IPS-18c (cell line): ENCODE data around the gene SERINC5.
A peak's percentile ranks its signal among the peaks of the same experiment; 100 is the strongest.
"Not testable (repeated sequence)": the region's sequence is repeated elsewhere in the genome, so short reads cannot be mapped to it uniquely, and the experiment has no call there.

Source experiments
- H3K4me3 ChIP-seq: 2 replicates; pipeline ENCODE4 v1.7.0; 2013; ENCODE audit warnings: low read depth, mild to moderate bottlenecking, low read length, moderate library complexity; ENCODE audit not compliant: insufficient read depth
- H3K9me3 ChIP-seq: one replicate; pipeline ENCODE4 v1.6.1; 2013; ENCODE audit warnings: mild to moderate bottlenecking, low read length, moderate library complexity; ENCODE audit not compliant: control insufficient read depth, insufficient read depth

Gene SERINC5

DNA sequence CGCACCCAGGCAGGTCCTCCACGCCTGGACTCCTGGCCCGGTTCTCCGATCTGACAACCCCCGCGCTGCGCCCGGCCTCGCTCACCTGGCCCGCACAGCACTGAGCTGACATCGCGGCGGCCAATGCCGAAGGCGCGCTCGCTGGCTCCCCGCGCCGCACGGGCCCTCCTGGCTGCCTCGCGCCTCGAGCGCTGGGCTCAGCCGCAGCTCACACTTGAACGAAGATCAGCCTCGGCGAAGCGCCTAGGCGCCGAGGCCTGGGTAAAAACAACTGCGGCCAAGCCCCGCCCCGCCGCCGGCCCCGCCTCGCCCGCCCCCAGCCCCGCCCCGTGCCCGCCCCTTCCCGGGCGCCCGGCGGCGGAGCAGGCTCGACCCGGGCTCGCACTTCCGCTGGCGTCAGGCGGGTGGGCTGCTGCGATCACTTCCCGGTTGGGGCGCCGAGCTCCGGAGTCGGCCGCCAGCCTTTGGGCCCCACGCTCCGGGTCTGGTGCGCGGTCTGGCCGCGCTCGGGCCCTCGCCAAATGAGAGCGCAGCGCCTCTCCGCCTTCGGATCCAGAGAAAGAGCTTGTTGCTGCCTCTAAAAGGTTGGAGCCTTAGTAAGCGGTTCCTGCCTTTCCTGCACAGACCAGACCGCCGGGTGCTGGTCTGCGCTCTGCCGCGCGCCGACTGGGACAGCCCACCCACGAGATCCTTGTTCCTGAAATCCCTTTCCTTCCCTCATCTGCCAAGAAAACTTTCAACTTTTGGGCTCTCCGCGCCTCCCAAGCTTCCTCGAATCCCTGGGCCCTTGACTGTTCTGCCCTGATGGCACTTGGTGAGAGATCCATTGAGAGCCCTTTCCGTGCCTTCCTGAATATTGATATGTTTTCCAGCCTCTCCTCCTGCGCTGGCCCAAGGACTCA, at the start of gene SERINC5:
SERINC5 (minus strand) TSS at position 238 of the 902 bp plus-strand sequence; CDS start at position 112, 126 bp downstream.
- peaks cover 2% of the 10 kb centered on the region for H3K9me3 ChIP-seq
- H3K4me3 ChIP-seq: peak within 1 kb of the TSS; percentile 89

DNA sequence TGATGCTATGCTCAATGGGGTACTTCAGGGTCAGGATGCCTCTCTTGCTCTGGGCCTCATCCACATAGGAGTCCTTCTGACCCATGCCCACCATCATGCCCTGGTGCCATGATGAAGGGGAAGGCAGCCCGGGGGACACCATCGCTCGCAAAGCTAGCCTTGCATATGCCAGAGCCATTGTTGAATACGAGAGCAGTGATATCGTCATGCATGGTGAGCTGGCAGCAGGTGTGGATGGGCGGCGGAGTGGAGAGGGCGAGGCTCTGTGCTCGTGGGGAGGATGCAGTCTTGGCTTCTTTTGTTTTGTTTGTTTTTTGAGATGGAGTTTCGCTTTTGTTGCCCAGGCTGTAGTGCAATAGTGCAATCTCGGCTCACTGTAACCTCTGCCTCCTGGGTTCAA, 46.8 kb upstream of the SERINC5 start:
- Histone ChIP-seq H3K4me3 (no peak overlapping the region; the same call in 1 of the 2 replicates), H3K9me3 (peaks cover 5% of the 10 kb centered on the region)

DNA sequence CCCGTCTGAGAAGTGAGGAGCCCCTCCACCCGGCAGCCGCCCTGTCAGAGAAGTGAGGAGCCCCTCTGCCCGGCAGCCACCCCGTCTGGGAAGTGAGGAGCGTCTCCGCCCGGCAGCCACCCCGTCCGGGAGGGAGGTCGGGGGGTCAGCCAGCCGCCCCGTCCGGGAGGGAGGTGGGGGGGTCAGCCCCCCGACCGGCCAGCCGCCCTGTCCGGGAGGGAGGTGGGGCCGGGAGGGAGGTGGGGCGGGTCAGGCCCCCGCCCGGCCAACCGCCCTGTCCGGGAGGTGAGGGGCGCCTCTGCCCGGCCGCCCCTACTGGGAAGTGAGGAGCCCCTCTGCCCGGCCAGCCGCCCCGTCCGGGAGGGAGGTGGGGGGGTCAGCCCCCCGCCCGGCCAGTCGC, 45.5 kb upstream of the SERINC5 start:
- not testable (repeated sequence) for H3K9me3 ChIP-seq

DNA sequence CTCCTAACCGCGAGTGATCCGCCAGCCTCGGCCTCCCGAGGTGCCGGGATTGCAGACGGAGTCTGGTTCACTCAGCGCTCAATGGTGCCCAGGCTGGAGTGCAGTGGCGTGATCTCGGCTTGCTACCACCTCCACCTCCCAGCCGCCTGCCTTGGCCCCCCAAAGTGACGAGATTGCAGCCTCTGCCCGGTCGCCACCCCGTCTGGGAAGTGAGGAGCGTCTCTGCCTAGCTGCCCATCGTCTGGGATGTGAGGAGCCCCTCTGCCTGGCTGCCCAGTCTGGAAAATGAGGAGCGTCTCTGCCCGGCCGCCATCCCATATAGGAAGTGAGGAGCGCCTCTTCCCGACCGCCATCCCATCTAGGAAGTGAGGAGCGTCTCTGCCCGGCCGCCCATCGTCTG, 44.9 kb upstream of the SERINC5 start:
- not testable (repeated sequence) for H3K9me3 ChIP-seq, H3K4me3 ChIP-seq

More for the DNA sequence above, 45.5 kb upstream of the SERINC5 start:
- H3K4me3 ChIP-seq: not testable (repeated sequence)

DNA sequence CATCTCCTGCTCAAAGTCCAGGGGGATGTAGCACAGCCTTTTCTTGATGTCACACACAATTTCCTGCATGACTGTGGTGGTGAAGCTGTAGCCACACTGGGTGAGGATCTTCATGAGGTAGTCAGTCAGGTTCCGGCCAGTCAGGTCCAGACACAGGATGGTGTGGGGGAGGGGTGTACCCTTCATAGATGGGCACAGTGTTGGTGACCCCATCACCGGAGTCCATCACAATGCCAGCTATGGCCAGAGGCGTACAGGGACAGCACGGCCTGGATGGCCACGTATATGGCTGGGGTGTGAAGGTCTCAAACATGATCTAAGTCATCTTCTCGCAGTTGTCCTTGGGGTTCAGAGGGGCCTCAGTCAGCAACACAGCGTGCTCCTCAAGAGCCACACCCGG, 44.3 kb upstream of the SERINC5 start:
- no peak overlapping the region for H3K4me3 ChIP-seq
- peaks cover 5% of the 10 kb centered on the region for H3K9me3 ChIP-seq

DNA sequence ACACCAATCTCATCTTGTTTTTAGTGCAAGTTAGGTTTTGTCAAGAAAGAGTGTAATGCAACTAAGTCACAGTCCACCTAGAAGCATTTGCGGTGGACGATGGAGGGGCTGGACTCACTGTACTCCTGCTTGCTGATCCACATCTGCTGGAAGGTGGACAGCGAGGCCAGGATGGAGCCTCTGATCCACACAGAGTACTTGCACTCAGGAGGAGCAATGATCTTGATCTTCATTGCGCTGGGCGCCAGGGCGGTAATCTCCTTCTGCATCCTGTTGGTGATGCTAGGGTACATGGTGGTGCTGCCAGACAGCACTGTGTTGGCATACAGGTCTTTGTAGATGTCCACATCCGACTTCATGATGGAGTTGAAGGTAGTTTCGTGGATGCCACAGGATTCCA, 43.8 kb upstream of the SERINC5 start:
- Histone ChIP-seq H3K4me3 (no peak overlapping the region), H3K9me3 (peaks cover 5% of the 10 kb centered on the region)

DNA sequence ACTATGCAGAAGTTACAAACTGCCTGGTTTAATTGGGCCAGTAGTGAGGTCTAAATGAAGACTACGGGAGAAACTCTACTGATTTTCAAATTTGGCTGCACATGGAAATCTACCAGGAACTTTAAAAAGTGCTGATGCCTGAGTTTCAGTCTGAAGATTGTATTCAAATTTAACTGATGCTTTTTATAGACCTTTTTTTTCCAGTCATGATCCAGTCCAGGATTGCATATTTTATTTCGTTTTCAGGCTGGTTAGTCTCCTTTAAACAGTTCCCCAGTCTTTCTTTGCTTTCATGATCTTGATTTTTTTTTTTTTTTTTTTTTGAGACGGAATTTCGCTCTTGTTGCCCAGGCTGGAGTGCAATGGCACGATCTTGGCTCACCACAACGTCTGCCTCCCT, 40.3 kb upstream of the SERINC5 start:
- Histone ChIP-seq H3K9me3 (peaks cover 3% of the 10 kb centered on the region), H3K4me3 (no peak overlapping the region)

DNA sequence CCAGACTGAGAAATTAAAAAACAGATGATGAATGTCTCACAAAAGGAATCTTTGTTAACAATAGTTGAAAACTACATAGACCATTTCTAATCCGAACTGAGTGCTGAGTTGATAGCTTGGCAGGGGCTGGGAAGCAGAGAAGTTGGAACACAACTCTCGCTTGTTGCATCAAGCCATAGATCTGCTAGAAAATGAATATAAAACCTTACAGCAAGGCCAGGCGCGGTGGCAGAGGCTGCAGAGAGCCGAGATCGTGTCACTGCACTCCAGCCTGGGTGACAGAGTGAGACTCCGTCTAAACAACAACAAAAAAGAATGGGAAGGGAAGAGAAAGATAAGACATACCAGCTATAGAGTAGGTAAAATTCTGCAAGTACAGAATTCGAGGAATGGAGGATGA, 35.9 kb upstream of the SERINC5 start:
- no peaks in the 10 kb centered on the region for H3K9me3 ChIP-seq
- no peak overlapping the region for H3K4me3 ChIP-seq

DNA sequence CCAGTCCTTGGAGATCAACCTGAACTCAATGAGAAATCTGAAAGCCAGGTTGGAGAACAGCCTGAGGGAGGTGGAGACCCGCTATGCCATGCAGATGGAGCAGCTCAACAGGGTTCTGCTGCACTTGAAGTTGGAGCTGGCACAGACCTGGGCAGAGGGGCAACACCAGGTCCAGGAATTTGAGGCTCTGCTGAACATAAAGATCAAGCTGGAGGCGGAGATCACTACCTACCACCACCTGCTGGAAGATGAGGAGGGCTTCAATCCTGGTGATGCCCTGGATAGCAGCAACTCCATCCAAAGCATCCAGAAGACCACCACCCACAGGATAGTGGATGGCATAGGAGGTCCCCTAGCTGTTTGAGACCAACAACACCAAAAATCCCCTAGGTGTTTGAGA, 33.5 kb upstream of the SERINC5 start:
- no peak overlapping the region for H3K4me3 ChIP-seq
- H3K9me3 ChIP-seq: no peaks in the 10 kb centered on the region

DNA sequence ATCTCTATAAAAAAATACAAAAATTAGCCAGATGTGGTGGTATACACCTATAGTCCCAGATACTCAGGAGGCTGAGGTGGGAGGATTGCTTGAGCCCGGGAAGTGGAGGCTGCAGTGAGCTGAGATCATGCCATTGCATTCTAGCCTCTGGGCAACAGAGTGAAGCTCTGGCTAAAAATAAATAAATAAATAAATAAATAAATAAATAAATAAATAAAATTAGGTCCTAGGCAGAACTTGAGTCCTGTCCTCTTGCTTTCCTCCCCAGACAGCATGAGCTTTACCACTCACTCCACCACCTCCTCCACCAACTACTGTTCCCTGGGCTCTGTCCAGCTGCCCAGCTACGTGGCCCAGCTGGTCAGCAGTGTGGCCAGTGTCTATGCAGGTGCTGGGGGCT, 32.3 kb upstream of the SERINC5 start:
- no peaks in the 10 kb centered on the region for H3K9me3 ChIP-seq
- H3K4me3 ChIP-seq: no peak overlapping the region

DNA sequence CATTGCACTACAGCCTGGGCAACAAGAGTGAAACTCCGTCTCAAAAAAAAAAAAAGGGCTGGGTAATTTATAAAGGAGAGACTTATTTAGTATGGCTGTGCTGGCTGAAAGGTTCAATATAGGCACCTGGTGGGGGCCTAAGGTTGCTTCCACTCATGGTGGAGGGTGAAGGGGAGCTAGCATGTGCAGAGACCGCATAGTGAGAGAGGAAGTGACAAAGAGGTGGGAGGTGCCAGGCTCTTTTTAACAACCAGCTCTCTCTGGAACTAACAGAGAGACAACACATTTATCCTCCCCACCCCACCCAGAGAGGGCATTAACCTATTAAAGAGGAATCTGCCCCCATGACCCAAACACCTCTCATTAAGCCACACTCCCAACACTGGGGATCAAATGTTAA, 28.9 kb upstream of the SERINC5 start:
- Histone ChIP-seq H3K9me3 (no peaks in the 10 kb centered on the region), H3K4me3 (no peak overlapping the region)

DNA sequence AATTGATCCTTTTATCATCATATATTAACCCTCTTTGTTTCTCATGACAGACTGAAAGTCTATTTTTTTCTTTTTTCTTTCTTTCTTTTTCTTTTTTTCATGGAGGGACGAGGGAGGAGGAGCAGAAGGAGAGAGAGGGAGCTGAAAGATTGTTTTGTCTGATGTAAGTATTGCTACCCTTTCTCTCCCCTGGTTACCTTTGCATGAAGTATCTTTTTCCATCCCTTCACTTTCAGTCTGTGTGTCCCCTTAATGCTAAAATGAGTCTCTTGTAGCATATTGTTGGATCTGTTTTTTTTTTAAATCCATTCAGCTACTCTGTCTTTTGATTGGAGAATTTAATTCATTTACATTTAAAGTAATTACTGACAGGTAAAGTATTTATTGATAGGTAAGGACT, 27.5 kb upstream of the SERINC5 start:
- Histone ChIP-seq H3K4me3 (no peak overlapping the region), H3K9me3 (no peaks in the 10 kb centered on the region)

DNA sequence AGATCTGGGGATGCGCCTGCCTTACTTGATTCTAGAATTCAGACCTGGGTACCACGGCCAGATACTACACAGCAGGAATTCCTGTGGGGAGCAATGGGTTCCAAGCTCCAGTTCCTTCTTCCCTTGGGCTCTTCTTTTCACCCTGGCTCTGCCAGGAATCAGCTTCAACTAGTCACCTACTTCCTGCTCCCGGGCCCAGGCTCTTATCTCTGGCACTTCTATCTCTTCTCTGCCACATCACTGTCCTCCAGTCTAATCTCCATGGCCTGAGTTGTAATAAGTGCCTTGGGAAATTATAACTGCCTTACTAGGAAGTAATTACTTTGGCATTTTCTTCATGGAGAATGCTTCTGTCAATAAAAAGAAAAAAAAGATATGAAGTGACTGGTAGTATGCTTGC, 26.2 kb upstream of the SERINC5 start:
- no peaks in the 10 kb centered on the region for H3K9me3 ChIP-seq
- H3K4me3 ChIP-seq: no peak overlapping the region

DNA sequence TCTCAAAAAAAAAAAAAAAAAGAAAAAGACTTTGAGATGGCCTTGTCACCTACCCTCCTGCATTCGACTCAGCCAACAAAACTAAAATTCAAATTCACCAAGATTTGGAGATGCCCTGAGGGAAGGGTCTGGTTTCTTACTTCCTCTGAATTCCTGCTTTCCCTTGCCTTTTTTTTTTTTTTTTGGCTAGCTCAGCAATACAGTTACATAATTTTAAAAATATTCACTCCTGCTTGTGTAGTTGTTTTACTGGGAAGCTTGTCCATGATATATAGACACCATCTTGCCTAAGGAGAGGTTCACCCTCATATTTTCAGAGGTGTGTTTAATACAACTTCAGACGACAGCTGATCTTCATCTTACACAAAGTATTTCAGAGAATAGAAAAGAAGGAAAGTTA, 21.3 kb upstream of the SERINC5 start:
- no peaks in the 10 kb centered on the region for H3K9me3 ChIP-seq
- H3K4me3 ChIP-seq: no peak overlapping the region

DNA sequence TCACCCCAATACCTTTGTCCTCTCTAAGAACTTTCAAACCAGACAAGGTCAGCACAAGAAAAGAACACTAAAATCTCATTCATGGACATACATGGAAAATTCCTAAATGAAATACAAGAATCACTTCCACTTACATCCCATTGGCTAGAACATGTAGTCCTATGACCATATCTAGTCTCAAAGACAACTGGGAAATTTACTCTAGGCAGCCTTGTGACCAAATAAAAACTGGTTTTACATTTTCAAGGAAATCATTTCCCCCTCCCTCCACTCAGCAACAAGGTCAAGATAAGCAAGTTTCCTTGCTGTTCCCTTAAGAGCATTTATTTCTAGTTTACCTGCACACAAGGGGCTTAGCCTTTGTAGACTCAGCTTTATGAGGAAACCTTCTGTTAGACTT, 20.3 kb upstream of the SERINC5 start:
- Histone ChIP-seq H3K9me3 (no peaks in the 10 kb centered on the region), H3K4me3 (no peak overlapping the region)

DNA sequence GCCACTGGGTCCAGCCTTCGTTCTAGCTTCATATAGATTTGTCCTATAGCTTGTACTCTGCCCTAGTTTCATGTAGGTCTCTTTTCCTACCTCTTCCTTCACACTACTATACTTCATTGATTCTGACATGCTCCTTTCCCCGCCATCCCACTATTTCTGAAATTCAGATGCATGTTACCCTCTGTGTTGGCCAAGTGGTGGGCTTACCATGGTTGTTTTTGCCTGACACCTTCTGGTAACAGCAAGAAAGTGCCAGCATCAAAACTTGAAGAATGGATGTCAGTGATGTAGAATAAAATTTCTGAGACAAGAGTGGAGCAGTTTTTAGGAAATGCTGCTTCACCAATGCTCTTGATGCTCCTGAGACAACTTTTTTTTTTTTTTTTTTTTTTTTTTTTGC, 19.5 kb upstream of the SERINC5 start:
- Histone ChIP-seq H3K4me3 (no peak overlapping the region), H3K9me3 (no peaks in the 10 kb centered on the region)

DNA sequence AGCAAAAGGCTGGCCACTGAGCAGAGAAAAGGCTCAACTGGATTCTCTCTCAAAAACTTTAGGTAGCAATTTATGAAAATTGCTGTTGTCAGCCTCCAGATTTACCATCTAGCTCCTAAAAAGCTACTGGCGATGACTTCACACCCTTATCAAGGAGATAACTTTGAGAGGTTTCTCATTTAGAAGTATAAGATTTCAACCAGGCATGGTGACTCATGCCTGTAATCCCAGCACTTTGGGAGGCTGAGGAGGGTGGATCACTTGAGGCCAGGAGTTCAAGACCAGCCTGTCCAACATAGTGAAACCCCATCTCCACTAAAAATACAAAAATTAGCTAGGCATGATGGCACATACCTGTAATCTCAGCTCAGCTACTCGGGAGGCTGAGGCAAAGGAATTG, 14.7 kb upstream of the SERINC5 start:
- not testable (repeated sequence) for H3K9me3 ChIP-seq

DNA sequence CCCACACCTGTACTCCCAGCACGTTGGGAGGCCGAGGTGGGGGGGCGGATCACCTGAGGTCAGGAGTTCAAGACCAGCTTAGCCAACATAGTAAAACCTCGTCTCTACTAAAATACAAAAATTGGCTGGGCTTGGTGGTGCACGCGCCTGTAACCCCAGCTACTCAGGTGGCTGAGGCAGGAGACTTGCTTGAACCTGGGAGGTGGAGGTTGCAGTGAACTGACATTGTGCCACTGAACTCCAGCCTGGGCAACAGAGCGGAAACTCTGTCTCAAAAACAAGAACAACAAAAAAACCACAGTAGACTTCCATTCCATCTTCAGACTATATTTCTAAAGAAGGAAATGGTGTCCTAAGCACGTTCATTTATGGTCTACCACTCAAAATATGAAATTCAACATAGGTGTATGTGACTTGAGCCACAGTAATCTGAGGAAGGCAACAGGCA, 14.2 kb upstream of the SERINC5 start:
- Histone ChIP-seq H3K4me3 (no peak overlapping the region), H3K9me3 (no peaks in the 10 kb centered on the region)

More for the DNA sequence above, 14.7 kb upstream of the SERINC5 start:
- not testable (repeated sequence) for H3K4me3 ChIP-seq

DNA sequence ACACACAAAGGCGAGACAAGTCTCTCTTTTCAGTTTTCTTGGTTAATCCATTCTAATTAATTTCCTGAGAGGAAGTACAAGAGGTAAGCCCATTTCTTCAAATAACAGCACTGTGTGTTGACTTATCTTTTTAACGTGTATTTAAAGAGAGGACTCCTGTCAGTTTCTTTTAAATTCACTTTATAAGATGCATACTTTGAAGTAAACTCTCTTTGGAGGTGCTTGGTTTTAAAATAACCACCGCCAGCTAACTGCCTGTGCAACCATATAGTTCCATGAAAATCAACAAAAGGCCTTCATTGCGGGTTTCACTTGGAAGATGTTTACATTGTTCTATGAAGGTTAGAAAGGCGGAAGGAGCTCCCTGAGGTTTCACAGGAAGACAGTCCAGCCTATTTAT, 13.1 kb upstream of the SERINC5 start:
- Histone ChIP-seq H3K9me3 (no peaks in the 10 kb centered on the region), H3K4me3 (no peak overlapping the region)
